Cerebellar cortex (tissue), 1 donor: ENCODE data around the gene FCHSD2.
"Not testable (repeated sequence)": the region's sequence is repeated elsewhere in the genome, so short reads cannot be mapped to it uniquely, and the experiment has no call there.

Experiments
- DNase-seq: peaks from one replicate; pipeline ENCODE4 v3.0.0-alpha.2; 2015; ENCODE audit warnings: low spot score

The FCHSD2 gene

DNA sequence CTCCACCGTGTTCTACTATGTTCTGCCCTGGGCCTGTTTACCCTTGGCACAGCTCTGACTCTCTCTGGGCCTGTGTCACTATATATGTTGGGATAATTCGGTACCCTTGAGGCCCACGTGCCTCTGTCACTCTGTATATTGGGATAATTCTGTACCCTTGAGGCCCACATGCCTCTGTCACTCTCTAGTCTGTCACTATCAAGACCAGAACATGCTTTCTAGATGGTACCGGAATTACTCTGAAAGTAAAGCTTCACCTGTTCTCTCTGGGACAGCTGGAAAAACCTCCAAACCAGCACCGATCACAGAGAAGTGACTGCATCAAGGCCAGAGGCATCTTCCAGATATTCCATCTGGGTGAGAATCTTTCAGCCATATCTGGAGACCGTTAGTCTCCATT is 9.3 kb upstream of the FCHSD2 start:
- no peak for DNase-seq

GRCh38 chr11:73149105-73149504 is 7.0 kb upstream of the FCHSD2 start:
- DNase-seq = no peak

GRCh38 chr11:73147771-73148681 is 5.9 kb upstream of the FCHSD2 start:
- DNase-seq = peak; percentile 77

GRCh38 chr11:73145986-73146575 is 4.0 kb upstream of the FCHSD2 start:
- no peak for DNase-seq

DNA sequence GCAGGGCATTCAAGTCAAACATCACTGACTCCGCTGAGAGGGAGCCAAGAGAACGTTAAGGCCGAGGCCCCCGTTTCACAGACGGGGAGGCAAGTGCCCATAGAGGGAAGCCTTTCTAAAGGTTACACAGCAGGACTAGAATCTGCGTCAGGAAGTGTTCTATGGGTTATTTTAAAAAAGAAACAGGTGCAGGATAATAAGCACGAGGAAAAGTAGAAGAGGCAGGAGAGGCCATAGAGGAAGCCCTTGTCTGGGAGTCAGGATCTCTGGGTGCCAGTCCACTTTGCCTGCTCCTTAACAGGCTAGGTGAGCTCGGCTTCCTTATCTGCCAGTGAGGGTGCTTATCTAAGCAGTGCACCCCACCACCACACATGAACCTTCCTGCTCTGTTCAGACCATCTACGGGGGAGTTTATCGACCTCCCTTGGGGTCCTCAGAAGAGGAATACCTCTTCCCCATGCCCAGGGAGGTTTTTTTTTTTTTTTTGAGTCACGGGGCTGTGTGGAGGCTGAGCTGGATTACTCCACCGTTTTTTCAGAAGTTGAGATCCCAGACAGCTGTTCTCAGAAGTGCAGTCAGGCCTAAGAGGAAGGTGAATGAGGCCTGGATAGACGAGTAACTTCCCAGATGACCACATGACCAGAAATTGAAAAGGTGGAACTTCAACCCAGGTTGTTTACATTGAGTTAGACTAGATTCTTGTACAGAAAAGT is 1.2 kb upstream of the FCHSD2 start:
- DNase-seq = no peak

- peak; percentile 56 for DNase-seq
These were observed 600 bp downstream of the FCHSD2 start for GRCh38 chr11:73141309-73142127.

DNA sequence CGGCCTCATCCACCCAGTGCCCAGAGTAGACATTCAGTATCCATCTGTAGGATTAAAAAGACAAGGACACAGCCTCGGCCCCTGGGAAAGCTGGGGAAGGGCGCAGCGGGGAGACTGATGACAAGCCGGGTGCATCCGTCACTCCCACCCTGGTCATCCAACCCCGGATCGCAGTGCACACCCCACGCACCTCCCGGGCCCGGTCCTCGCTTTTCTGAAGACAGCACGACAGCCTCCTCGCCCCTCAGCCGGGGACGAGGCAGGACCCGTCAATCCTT is 1.1 kb downstream of the FCHSD2 start:
- peak; percentile 45 for DNase-seq

- DNase-seq = peak; percentile 41
These were observed 1.7 kb downstream of the FCHSD2 start for GRCh38 chr11:73140213-73141030.

DNA sequence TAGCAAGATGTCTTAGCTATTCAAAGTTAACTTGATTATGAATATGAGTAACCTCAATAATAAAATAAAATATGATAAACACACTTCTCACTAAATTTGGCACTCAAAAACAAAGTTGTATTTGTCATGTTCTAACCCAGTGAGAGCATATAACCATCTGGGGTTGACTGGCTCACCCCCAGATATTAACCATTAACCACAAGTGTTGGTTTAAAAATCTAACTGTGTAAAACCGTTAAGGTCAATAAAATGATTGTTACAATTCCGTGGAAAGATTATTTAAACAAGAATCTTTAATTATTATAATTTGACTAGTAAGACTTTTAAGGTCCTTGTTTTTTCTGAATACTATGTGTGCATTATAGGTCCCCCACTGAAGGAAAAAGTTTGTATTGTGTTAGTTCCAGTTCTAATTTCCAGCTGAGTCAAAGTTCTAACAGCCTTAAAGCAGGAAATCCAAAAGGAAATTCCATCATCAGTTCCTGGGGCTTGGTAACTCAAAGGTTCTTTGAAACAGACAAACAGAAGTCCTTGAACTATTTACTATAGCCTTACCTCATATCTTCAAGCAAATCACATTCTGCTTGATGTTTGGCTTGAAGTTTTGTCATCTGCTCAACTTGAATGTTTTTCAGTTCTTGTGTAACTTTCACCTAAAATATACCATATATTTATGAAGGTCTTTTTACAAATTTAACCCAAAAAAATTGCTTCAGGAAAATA is 2.5 kb downstream of the FCHSD2 start:
- DNase-seq = no peak

GRCh38 chr11:73137944-73138274 is 4.2 kb downstream of the FCHSD2 start:
- no peak for DNase-seq

DNA sequence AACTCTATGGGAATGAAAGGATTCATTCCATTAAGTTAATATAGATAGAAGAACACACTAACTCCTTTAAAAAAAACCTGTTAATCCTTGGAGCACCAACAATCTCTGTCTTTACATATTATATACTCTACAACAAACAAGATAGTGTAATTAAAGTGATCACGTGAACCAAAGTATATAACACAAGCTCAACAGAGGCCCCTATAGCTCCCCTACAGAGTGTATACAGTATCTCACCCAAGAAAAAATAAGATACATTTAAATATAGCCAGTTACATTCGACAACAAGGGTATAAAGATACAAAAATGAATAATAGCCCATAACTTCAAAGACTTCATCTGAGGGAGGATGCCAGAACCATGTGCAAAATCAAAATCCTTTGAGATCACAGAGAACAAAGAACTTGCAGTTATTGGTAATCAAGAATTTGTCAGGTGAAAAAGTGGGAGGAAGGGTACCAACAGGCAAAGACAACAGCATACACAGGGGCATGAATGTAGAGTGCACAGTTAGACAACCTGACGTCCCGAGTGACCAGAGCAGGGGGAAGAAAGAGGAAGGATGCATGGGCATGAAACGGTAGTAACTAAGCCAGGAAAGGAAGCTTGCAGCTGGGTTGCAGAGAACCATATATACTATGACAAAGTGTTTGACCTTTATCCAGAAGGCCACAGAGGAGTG is 4.7 kb downstream of the FCHSD2 start:
- no peak for DNase-seq

- DNase-seq = not testable (repeated sequence)
These were observed 5.4 kb downstream of the FCHSD2 start for GRCh38 chr11:73136722-73137121.

DNA sequence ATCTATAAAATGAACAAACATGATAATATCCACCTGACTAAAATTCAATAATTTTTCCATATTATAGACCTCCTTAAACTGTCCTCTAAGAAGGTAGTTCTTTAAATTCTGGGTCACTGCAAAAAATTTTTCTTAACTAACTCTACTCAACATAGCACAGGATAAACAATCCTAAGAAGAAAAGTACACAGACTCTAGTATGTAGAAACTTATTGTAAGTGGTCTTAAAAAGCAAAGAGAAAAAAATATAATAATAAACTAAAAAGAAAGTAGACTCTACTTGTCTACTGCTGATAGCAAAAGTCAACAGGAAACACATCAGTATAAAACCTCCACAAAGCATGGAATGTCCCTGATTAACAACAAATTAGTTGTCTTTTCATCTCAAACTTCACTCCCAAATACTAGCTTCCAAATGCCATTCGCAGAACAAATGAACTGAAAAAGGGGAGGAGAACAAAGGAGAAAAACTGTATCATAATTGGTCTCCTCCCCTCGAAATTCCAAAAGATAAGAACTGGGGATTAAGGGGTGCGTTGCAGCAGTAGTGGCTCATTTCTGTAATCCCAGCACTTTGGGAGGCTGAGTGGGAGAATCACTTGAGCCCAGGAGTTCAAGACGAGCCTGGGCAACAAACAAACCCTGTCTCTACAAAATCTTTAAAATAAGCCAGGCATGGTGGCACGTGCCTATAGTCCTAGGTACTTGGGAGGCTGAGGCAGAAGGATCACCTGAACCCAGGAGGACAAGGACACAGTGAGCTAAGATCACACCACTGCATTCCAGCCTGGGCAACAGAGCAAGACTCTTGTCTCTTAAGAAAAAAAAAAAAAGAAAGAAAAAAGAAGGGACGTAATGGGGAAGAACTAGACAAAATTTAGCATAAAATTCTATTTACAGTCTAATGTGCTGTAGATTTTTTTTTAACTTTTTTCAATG is 6.5 kb downstream of the FCHSD2 start:
- DNase-seq = no peak

DNA sequence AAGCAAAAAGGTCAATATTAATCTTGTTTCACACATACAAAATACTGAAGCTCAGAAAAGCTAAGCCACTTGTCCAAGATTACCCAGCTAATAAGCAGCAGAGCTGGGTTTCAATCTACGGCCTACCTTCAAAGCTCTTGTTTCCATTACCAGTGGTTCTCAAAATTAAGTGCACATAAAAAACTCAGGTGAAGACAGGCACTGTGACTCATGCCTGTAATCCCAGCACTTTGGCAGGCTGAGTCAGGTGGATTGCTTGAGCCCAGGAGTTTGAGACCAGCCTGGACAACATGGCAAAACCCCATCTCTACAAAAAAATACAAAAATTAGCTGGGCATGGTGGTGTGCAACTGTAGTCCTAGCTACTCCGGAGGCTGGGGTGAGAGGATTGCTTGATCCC is 9.8 kb downstream of the FCHSD2 start:
- not testable (repeated sequence) for DNase-seq

DNA sequence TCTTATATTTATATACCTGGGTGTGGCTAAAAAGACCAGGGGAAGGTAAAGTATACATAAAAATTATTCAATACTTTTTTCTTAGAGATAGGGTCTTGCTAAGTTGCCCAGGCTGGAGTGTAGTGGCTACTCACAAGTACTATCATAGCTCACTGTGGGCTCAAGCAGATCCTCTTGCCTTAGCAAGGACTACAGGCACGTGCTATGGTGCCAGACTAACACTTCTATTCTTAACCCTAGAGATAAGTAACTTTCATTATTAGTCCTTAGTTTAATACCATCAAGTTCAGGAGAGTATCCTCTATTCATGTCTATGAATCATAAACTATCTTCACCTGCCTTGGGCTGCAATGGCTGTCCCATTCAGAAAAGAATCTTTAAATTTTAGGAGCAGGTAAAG is 11.9 kb downstream of the FCHSD2 start:
- DNase-seq = no peak

DNA sequence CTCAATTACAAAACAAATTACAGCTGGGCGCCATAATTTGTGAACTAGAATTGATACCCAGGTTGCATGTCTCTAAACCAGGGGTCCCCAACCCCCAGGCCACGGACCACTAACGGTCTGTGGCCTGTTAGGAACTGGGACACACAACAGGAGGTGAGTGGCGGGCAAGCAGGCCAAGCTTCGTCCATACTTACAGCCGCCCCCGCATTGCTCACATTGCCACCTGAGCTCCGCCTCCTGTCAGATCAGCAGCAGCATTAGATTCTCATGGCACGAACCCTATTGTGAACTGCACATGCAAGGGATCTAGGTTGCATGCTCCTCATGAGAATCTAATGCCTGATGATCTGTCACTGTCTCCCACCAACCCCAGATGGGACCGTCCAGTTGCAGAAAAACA is 12.9 kb downstream of the FCHSD2 start:
- no peak for DNase-seq

DNA sequence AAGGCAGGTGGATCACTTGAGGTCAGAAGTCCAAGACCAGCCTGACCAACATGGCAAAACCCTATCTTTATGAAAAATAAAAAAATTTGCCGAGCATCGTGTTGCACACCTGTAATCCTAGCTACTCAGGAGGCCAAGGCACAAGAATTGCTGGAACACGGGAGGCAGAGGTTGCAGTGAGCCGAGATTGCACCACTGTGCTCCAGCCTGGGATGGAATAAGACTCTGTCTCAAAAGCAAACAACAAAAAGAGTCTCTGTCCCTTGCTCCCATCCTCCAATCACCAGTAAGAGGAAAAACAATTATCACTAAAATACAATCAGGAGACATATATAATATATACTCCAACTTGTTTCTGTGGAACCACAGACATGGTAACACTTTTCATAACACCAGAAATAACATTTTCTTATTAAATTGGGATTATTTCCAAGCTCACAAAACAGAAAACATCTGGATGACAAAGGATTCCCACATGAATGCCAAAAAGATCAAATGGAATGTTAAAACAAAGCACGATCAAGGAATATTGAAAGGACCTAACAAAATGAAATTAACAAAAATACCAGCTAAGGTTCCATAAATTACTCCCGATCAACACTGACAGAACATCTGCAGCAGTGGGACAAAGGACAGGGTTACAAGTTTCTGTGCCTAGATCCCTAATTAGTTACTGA is 15.2 kb downstream of the FCHSD2 start:
- no peak for DNase-seq

DNA sequence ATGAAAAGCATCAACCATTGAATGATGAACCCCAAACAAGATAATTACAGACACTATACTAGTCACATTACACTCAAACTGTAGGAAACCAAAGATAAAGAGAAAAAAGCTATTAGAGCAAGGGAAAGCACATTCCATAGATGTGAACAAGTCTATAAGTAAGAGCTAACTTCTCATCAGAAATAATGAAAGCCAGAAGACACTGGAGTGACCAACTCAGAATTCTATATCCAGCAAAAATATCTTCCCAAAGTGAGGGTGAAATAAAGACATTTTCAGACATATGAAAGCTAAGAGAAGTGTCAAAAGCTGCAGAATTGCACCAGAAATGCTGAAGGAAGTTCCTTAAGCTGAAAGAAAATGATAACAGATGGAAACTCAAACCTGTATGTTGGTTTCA is 17.3 kb downstream of the FCHSD2 start:
- no peak for DNase-seq

DNA sequence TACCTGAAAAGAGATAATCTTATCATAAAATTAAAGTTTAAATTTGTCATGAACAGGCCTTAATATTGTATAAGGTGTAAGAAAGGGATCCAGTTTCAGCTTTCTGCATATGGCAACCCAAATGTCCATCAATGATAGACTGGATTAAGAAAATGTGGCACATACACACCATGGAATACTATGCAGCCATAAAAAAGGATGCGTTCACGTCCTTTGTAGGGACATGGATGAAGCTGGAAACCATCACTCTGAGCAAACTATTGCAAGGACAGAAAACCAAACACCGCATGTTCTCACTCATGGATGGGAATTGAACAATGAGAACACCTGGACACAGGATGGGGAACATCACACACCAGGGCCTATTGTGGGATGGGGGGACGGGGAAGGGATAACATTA is 18.2 kb downstream of the FCHSD2 start:
- not testable (repeated sequence) for DNase-seq
